C4-2B (cell line): ENCODE results near the gene DPM3.

Source experiments
- ZFX ChIP-seq: fragments of 450-650 bp; IDR thresholded peaks from 2 replicates; pipeline ENCODE4 v1.6.1; 2017
- TF ChIP-seq, protein P1 (sequence below): fragments of 450-650 bp; conservative IDR thresholded peaks from 2 replicates; pipeline ENCODE4 v1.5.1; 2017; ENCODE audit warnings: mild to moderate bottlenecking

DNA sequence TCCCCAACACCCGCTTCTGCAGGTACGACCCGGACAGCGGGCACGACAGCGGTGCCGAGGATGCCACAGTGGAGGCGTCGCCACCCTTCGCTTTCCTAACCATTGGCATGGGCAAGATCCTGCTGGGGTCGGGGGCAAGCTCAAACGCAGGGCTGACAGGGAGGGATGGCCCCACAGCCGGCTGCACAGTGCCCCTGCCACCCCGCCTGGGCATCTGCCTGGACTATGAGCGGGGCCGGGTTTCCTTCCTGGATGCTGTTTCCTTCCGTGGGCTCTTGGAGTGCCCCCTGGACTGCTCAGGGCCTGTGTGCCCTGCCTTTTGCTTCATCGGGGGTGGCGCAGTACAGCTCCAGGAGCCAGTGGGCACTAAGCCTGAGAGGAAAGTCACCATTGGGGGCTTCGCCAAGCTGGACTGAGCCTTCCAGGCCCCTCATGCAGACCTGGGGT lies 43.5 kb upstream of the DPM3 start:
- TF ChIP-seq, protein P1, sequence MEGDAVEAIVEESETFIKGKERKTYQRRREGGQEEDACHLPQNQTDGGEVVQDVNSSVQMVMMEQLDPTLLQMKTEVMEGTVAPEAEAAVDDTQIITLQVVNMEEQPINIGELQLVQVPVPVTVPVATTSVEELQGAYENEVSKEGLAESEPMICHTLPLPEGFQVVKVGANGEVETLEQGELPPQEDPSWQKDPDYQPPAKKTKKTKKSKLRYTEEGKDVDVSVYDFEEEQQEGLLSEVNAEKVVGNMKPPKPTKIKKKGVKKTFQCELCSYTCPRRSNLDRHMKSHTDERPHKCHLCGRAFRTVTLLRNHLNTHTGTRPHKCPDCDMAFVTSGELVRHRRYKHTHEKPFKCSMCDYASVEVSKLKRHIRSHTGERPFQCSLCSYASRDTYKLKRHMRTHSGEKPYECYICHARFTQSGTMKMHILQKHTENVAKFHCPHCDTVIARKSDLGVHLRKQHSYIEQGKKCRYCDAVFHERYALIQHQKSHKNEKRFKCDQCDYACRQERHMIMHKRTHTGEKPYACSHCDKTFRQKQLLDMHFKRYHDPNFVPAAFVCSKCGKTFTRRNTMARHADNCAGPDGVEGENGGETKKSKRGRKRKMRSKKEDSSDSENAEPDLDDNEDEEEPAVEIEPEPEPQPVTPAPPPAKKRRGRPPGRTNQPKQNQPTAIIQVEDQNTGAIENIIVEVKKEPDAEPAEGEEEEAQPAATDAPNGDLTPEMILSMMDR = no peak
- TF ChIP-seq ZFX = no peak
